PC-3 (cell line): ENCODE measurements around the gene STX17. TPM values are rescaled to one million over a fixed set of nuclear protein-coding genes. Genes with fewer than 3 reads are reported as not detected.

ENCODE experiments used
- ATAC-seq: fragments of 200-7000 bp; cut with Tn5 transposase; 2 replicates; pipeline ENCODE4 v1.9.1; 2020; ENCODE audit warnings: mild to moderate bottlenecking, moderate library complexity
- BruUV-seq: library from RNA; stranded (reverse); fragments of 400-500 nt; replicated peaks from 2 replicates; lab custom pipeline; 2021; lab: Mats Ljungman, UMichigan
- CTCF ChIA-PET: fragments of 300-600 bp; sonication (Branson Sonifier 250); formaldehyde crosslinking; loops from one replicate; lab custom pipeline; 2022; ENCODE audit warnings: antibody characterized with exemption; lab: Charles Lee
- POLR2A ChIA-PET: fragments of 300-600 bp; sonication (Branson Sonifier 250); formaldehyde crosslinking; loops from one replicate; lab custom pipeline; 2022; ENCODE audit warnings: antibody characterized with exemption; ENCODE audit not compliant: unreplicated experiment; lab: Charles Lee
- DNase-seq: peaks from one replicate; pipeline ENCODE4 v3.0.0-alpha.2; 2015
- H2AFZ ChIP-seq: fragments of 300-600 bp; sonication (generic); 2 replicates; pipeline ENCODE4 v1.6.0; 2016; ENCODE audit warnings: antibody characterized with exemption, low read length
- H3F3A ChIP-seq: fragments of 300-600 bp; sonication (generic); one replicate; pipeline ENCODE4 v1.6.0; 2017; ENCODE audit warnings: antibody characterized with exemption, low read length, control low read depth, mild to moderate bottlenecking; ENCODE audit not compliant: unreplicated experiment
- H3K27ac ChIP-seq: fragments of 300-600 bp; sonication (generic); 2 replicates; pipeline ENCODE4 v1.5.1; 2016; ENCODE audit warnings: mild to moderate bottlenecking, low read length
- H3K27me3 ChIP-seq: fragments of 300-600 bp; sonication (generic); 2 replicates; pipeline ENCODE4 v1.6.1; 2016; ENCODE audit warnings: low read length, mixed read lengths
- H3K36me3 ChIP-seq: fragments of 300-600 bp; sonication (generic); 2 replicates; pipeline ENCODE4 v1.6.1; 2016; ENCODE audit warnings: low read depth, mixed run types, low read length, mixed read lengths
- H3K4me1 ChIP-seq: fragments of 300-600 bp; sonication (generic); 2 replicates; pipeline ENCODE4 v1.5.1; 2016; ENCODE audit warnings: low read length; ENCODE audit not compliant: insufficient read depth
- H3K4me2 ChIP-seq: fragments of 300-600 bp; sonication (generic); 2 replicates; pipeline ENCODE4 v1.6.0; 2016; ENCODE audit warnings: low read length
- H3K4me3 ChIP-seq: fragments of 300-600 bp; sonication (generic); 2 replicates; pipeline ENCODE4 v1.5.1; 2016; ENCODE audit warnings: mild to moderate bottlenecking, low read length, mixed read lengths
- H3K79me2 ChIP-seq: fragments of 300-600 bp; sonication (generic); 2 replicates; pipeline ENCODE4 v1.6.1; 2017; ENCODE audit warnings: low read length, mixed read lengths
- H3K9ac ChIP-seq: fragments of 300-600 bp; sonication (generic); 2 replicates; pipeline ENCODE4 v1.6.0; 2016; ENCODE audit warnings: mild to moderate bottlenecking, low read length
- H3K9me2 ChIP-seq: fragments of 300-600 bp; sonication (generic); replicated peaks from 2 replicates; pipeline ENCODE4 v1.6.1; 2016; ENCODE audit warnings: mixed run types, low read length, mixed read lengths
- H3K9me3 ChIP-seq: fragments of 300-600 bp; sonication (generic); 2 replicates; pipeline ENCODE4 v1.6.1; 2016; ENCODE audit warnings: low read length, mixed read lengths
- H4K20me1 ChIP-seq: fragments of 300-600 bp; sonication (generic); 2 replicates; pipeline ENCODE4 v1.6.1; 2016; ENCODE audit warnings: low read length, mixed read lengths
- CTCF ChIP-seq: fragments of 300-600 bp; sonication (generic); conservative IDR thresholded peaks from 2 replicates; pipeline ENCODE4 v1.5.1; 2017; ENCODE audit warnings: antibody characterized with exemption, low read depth, mild to moderate bottlenecking, low read length
- EZH2 ChIP-seq: fragments of 300-600 bp; sonication (generic); IDR thresholded peaks from one replicate; pipeline ENCODE4 v1.6.1; 2017; ENCODE audit warnings: antibody characterized with exemption, mild to moderate bottlenecking, low read length; ENCODE audit not compliant: unreplicated experiment
- EZH2phosphoT487 ChIP-seq: fragments of 300-600 bp; sonication (generic); IDR thresholded peaks from 2 replicates; pipeline ENCODE4 v1.6.1; 2018; ENCODE audit warnings: mild to moderate bottlenecking, antibody characterized with exemption, low read length, borderline replicate concordance
- intact Hi-C: fragments of 100-400 bp; cut with micrococcal nuclease; formaldehyde crosslinking; loops from 2 replicates; pipeline ENCODE4 v1.9.0; 2023
- total RNA-seq: library from RNA; depleted of rRNA; stranded (reverse); fragments of >200 nt; gene quantifications from 2 replicates; pipeline ENCODE4 v1.2.3, GENCODE V29; 2014

Gene STX17
- total RNA-seq, 1 experiment from 2014 or later, result 12.8 TPM

- TF ChIP-seq CTCF (no peak), EZH2 (no peak), EZH2phosphoT487 (no peak)
- DNase-seq, result no peak
- ChIA-PET POLR2A (no interaction called here), CTCF (no interaction called here)
- no peak for ATAC-seq
- Histone ChIP-seq H3K36me3 (no peaks in the 10 kb centered on the region), H2AFZ (no peak overlapping the region), H3K9me3 (no peaks in the 10 kb centered on the region), H3K9me2 (no peaks in the 10 kb centered on the region), H3K27ac (no peak overlapping the region), H3K4me2 (no peak overlapping the region), H3K27me3 (no peaks in the 10 kb centered on the region), H3F3A (no peaks in the 10 kb centered on the region), H4K20me1 (no peaks in the 10 kb centered on the region), H3K79me2 (no peaks in the 10 kb centered on the region), H3K4me1 (peaks cover 9% of the 10 kb centered on the region), H3K4me3 (no peak overlapping the region), H3K9ac (no peak overlapping the region)
- intact Hi-C loops, result no loop called here
- BruUV-seq, result no TSS peak
Measured at GRCh38 chr9:99966001-99966400, 59.5 kb downstream of the STX17 start.

- TF ChIP-seq EZH2phosphoT487, result no peak
- TF ChIP-seq CTCF, result no peak
- TF ChIP-seq EZH2, result no peak
- H3K4me2 ChIP-seq, result no peak overlapping the region
- CTCF ChIA-PET, result no interaction called here
Measured at GRCh38 chr9:99966716-99967115, 60.3 kb downstream of the STX17 start.

GRCh38 chr9:99967457-99967856 lies 61.0 kb downstream of the STX17 start:
- BruUV-seq, result no TSS peak
- H3K4me2 ChIP-seq, result no peak overlapping the region
- H3K9ac ChIP-seq, result no peak overlapping the region
- peaks cover 9% of the 10 kb centered on the region for H3K4me1 ChIP-seq
- no peak overlapping the region for H3K27ac ChIP-seq
- no peaks in the 10 kb centered on the region for H3K79me2 ChIP-seq
- no peak for DNase-seq
- no peaks in the 10 kb centered on the region for H3K36me3 ChIP-seq
- H4K20me1 ChIP-seq, result no peaks in the 10 kb centered on the region
- POLR2A ChIA-PET, result no interaction called here
- H3K9me3 ChIP-seq, result no peaks in the 10 kb centered on the region
- no peaks in the 10 kb centered on the region for H3K27me3 ChIP-seq
- no peaks in the 10 kb centered on the region for H3K9me2 ChIP-seq
- ATAC-seq, result no peak
- CTCF ChIA-PET, result no interaction called here
- H3K4me3 ChIP-seq, result no peak overlapping the region
- intact Hi-C loops, result no loop called here
- no peak for TF ChIP-seq EZH2phosphoT487
- TF ChIP-seq EZH2, result no peak
- TF ChIP-seq CTCF, result no peak
- H3F3A ChIP-seq, result no peaks in the 10 kb centered on the region
- H2AFZ ChIP-seq, result no peak overlapping the region

More at GRCh38 chr9:99966716-99967115, 60.3 kb downstream of the STX17 start:
- Histone ChIP-seq H3K4me3 (no peak overlapping the region), H3K9ac (no peak overlapping the region), H3K36me3 (no peaks in the 10 kb centered on the region), H3K27ac (no peak overlapping the region), H4K20me1 (no peaks in the 10 kb centered on the region), H3K79me2 (no peaks in the 10 kb centered on the region), H3K9me2 (no peaks in the 10 kb centered on the region), H3K27me3 (no peaks in the 10 kb centered on the region), H2AFZ (no peak overlapping the region), H3K9me3 (no peaks in the 10 kb centered on the region), H3F3A (no peaks in the 10 kb centered on the region), H3K4me1 (peaks cover 9% of the 10 kb centered on the region)
- peak; percentile 64 for DNase-seq
- intact Hi-C loops, result no loop called here
- ATAC-seq, result peak; percentile 35
- BruUV-seq, result no TSS peak
- POLR2A ChIA-PET, result no interaction called here
